ENCODE data around the gene RABEP2. TPM values are rescaled to one million over a fixed set of nuclear protein-coding genes. Genes with fewer than 3 reads are reported as not detected.
A peak's percentile ranks its signal among the peaks of the same experiment; 100 is the strongest.

The RABEP2 gene
- total and polyA plus RNA-seq, 2 experiments from 2014 or later, result 11.8 to 27.2 TPM

GRCh38 chr16:28866454-28866804 lies 58.6 kb downstream of the RABEP2 start (continued):
- TF ChIP-seq EZH2phosphoT487 (IDR thresholded peaks at IDR 0.05; ENCODE audit: unreplicated experiment), result no peak

- Histone ChIP-seq H3K9me2 (ENCODE audit: insufficient read depth) (no peaks in the 10 kb centered on the region), H3K27ac (ENCODE audit: low read depth) (no peak overlapping the region), H4K20me1 (replicated peaks; ENCODE audit: insufficient read depth) (peaks cover 10% of the 10 kb centered on the region), H3K4me3 (no peak overlapping the region), H3K4me1 (ENCODE audit: insufficient read depth) (peaks cover 20% of the 10 kb centered on the region; the same call in 1 of the 2 replicates), H2AFZ (no peak overlapping the region), H3K4me2 (no peak overlapping the region), H3K79me2 (replicated peaks; ENCODE audit: insufficient read depth) (peaks cover 27% of the 10 kb centered on the region), H3K36me3 (ENCODE audit: insufficient read depth) (peaks cover 4% of the 10 kb centered on the region), H3F3A (replicated peaks; ENCODE audit: low read depth) (no peaks in the 10 kb centered on the region), H3K27me3 (ENCODE audit: insufficient read depth) (no peaks in the 10 kb centered on the region)
- ATAC-seq (no peak), DNase-seq (ENCODE audit: low spot score) (no peak)
- TF ChIP-seq ZNF462 (CRISPR knock-in tag; IDR thresholded peaks at IDR 0.05) (no peak), ETS1 (IDR thresholded peaks at IDR 0.05) (no peak), JUNB (IDR thresholded peaks at IDR 0.05; ENCODE audit: unreplicated experiment) (no peak), POLR2AphosphoS5 (IDR thresholded peaks at IDR 0.05; ENCODE audit: low read depth) (no peak), CREB1 (CRISPR knock-in tag; IDR thresholded peaks at IDR 0.05; ENCODE audit: low read depth) (no peak), NANOG (IDR thresholded peaks at IDR 0.05; ENCODE audit: borderline replicate concordance) (no peak), ZNF331 (CRISPR knock-in tag; IDR thresholded peaks at IDR 0.05; ENCODE audit: low read depth) (no peak), STAT1 (IDR thresholded peaks at IDR 0.05; ENCODE audit: unreplicated experiment) (no peak)
- TF ChIP-seq, protein P1, sequence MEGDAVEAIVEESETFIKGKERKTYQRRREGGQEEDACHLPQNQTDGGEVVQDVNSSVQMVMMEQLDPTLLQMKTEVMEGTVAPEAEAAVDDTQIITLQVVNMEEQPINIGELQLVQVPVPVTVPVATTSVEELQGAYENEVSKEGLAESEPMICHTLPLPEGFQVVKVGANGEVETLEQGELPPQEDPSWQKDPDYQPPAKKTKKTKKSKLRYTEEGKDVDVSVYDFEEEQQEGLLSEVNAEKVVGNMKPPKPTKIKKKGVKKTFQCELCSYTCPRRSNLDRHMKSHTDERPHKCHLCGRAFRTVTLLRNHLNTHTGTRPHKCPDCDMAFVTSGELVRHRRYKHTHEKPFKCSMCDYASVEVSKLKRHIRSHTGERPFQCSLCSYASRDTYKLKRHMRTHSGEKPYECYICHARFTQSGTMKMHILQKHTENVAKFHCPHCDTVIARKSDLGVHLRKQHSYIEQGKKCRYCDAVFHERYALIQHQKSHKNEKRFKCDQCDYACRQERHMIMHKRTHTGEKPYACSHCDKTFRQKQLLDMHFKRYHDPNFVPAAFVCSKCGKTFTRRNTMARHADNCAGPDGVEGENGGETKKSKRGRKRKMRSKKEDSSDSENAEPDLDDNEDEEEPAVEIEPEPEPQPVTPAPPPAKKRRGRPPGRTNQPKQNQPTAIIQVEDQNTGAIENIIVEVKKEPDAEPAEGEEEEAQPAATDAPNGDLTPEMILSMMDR (conservative IDR thresholded peaks at IDR 0.05; ENCODE audit: low read depth in 2 of 2), result no peak
- peaks cover 16% of the 10 kb centered on the region for H3K4me1 Mint-ChIP-seq
- peaks cover 34% of the 10 kb centered on the region for H3K36me3 Mint-ChIP-seq (ENCODE audit: low read depth)
- H3K4me3 Mint-ChIP-seq, result peak overlapping the region; percentile 97
- H3K27ac Mint-ChIP-seq, result no peak overlapping the region
- peaks cover 16% of the 10 kb centered on the region for H3K27me3 Mint-ChIP-seq (ENCODE audit: insufficient read depth, low read depth, poor library complexity)
- H3K9me3 Mint-ChIP-seq, result no peaks in the 10 kb centered on the region
Measured at GRCh38 chr16:28865722-28866453, 59.1 kb downstream of the RABEP2 start.
